Ovary (tissue), 3 donors: ENCODE results near the gene ISG20L2.

ENCODE experiments used
- EP300 ChIP-seq: sonication (generic); formaldehyde crosslinking; IDR thresholded peaks from one replicate; pipeline ENCODE4 v1.6.1; 2017; ENCODE audit warnings: antibody characterized with exemption
- POLR2A ChIP-seq: fragments of 450-650 bp; IDR thresholded peaks from one replicate; pipeline ENCODE4 v1.6.1; 2017; ENCODE audit warnings: antibody characterized with exemption, mild to moderate bottlenecking, moderate library complexity
- TF ChIP-seq, protein P1 (sequence below), 3 donors: fragments of 450-650 bp in 2 of 3; fragments of 200-600 bp in 1 of 3; IDR thresholded peaks; one replicate each; pipeline versions ENCODE4 v1.5.1 to v1.8.0; 2016 to 2022; ENCODE audit warnings: antibody characterized with exemption in 3 of 3, mild to moderate bottlenecking in 1 of 3
- donor health status: DM: no; HTN: no; CAD: no.

DNA sequence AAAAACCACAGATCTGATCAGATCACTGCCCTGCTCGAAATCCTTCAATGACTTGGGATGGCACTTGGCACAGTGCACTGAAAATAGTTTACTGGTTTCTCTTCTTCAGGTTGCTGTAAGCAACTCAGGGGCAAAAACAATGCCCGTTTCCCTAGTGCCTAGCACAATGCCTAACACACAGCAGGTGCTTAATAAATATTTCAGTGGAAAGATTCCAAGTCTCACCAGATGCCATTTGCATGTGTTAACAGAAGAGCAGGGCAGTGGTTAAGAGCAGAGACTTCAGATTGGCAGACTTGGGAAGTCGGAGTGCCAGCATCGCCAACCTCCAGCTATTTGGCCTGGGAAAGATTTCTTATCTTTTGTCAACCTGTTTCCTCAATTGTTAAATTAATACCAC lies 11.2 kb downstream of the ISG20L2 start:
- TF ChIP-seq, protein P1, sequence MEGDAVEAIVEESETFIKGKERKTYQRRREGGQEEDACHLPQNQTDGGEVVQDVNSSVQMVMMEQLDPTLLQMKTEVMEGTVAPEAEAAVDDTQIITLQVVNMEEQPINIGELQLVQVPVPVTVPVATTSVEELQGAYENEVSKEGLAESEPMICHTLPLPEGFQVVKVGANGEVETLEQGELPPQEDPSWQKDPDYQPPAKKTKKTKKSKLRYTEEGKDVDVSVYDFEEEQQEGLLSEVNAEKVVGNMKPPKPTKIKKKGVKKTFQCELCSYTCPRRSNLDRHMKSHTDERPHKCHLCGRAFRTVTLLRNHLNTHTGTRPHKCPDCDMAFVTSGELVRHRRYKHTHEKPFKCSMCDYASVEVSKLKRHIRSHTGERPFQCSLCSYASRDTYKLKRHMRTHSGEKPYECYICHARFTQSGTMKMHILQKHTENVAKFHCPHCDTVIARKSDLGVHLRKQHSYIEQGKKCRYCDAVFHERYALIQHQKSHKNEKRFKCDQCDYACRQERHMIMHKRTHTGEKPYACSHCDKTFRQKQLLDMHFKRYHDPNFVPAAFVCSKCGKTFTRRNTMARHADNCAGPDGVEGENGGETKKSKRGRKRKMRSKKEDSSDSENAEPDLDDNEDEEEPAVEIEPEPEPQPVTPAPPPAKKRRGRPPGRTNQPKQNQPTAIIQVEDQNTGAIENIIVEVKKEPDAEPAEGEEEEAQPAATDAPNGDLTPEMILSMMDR (IDR thresholded peaks at IDR 0.05): no peak
- TF ChIP-seq POLR2A: no peak
- TF ChIP-seq EP300: no peak
